Hepatocyte (in vitro differentiated cells): ENCODE results near the gene PILRB. TPM values are rescaled to one million over a fixed set of nuclear protein-coding genes. Genes with fewer than 3 reads are reported as not detected.

ENCODE experiments used
- DNase-seq: peaks from one replicate; pipeline ENCODE4 v3.0.0-alpha.2; 2016; ENCODE audit warnings: low spot score
- H2AFZ ChIP-seq: fragments of 200-600 bp; sonication (generic); 2 replicates; pipeline ENCODE4 v1.6.0; 2016; ENCODE audit warnings: antibody characterized with exemption, mild to moderate bottlenecking
- H3K27ac ChIP-seq: fragments of 200-600 bp; sonication (generic); 2 replicates; pipeline ENCODE4 v1.5.1; 2016; ENCODE audit warnings: mild to moderate bottlenecking
- H3K27me3 ChIP-seq: fragments of 200-600 bp; sonication (generic); 2 replicates; pipeline ENCODE4 v1.6.1; 2016
- H3K36me3 ChIP-seq: fragments of 200-600 bp; sonication (generic); replicated peaks from 2 replicates; pipeline ENCODE4 v1.5.1; 2016; ENCODE audit warnings: low read depth; ENCODE audit not compliant: insufficient read depth
- H3K4me1 ChIP-seq: fragments of 200-600 bp; sonication (generic); 2 replicates; pipeline ENCODE4 v1.5.1; 2016; ENCODE audit warnings: mild to moderate bottlenecking, moderate library complexity; ENCODE audit not compliant: insufficient read depth
- H3K4me2 ChIP-seq: fragments of 200-600 bp; sonication (generic); 2 replicates; pipeline ENCODE4 v1.6.0; 2016
- H3K4me3 ChIP-seq: fragments of 200-600 bp; sonication (generic); 2 replicates; pipeline ENCODE4 v1.5.1; 2016; ENCODE audit warnings: mild to moderate bottlenecking
- H3K79me2 ChIP-seq: fragments of 200-600 bp; sonication (generic); 2 replicates; pipeline ENCODE4 v1.6.0; 2017; ENCODE audit warnings: mild to moderate bottlenecking
- H3K9me2 ChIP-seq: fragments of 200-600 bp; sonication (generic); replicated peaks from 2 replicates; pipeline ENCODE4 v1.6.0; 2017; ENCODE audit warnings: mild to moderate bottlenecking; ENCODE audit not compliant: insufficient read depth
- H3K9me3 ChIP-seq: fragments of 200-600 bp; sonication (generic); 2 replicates; pipeline ENCODE4 v1.5.1; 2016; ENCODE audit warnings: low read depth, mild to moderate bottlenecking
- H4K20me1 ChIP-seq: fragments of 200-600 bp; sonication (generic); 2 replicates; pipeline ENCODE4 v1.6.0; 2016; ENCODE audit warnings: mild to moderate bottlenecking; ENCODE audit not compliant: insufficient read depth, poor library complexity, severe bottlenecking
- CTCF ChIP-seq: fragments of 200-600 bp; sonication (generic); IDR thresholded peaks from 2 replicates; pipeline ENCODE4 v1.5.1; 2016; ENCODE audit warnings: antibody characterized with exemption, mild to moderate bottlenecking; ENCODE audit not compliant: poor library complexity
- EZH2 ChIP-seq: fragments of 200-600 bp; sonication (generic); IDR thresholded peaks from 2 replicates; pipeline ENCODE4 v1.6.1; 2016; ENCODE audit warnings: antibody characterized with exemption, mild to moderate bottlenecking, borderline replicate concordance
- EZH2phosphoT487 ChIP-seq: fragments of 200-600 bp; sonication (generic); IDR thresholded peaks from one replicate; pipeline ENCODE4 v1.6.1; 2018; ENCODE audit warnings: antibody characterized with exemption, mild to moderate bottlenecking, low read depth, moderate library complexity; ENCODE audit not compliant: unreplicated experiment, severe bottlenecking
- WGBS: methylation state at CpG from one replicate; pipeline ENCODE4 v1.1.6; 2016; ENCODE audit warnings: low lambda C conversion rate; ENCODE audit errors: missing lambda C conversion rate; 5-methylcytosine and 5-hydroxymethylcytosine counted together
- polyA plus RNA-seq: library from polyadenylated mRNA; unstranded; fragments of >200 nt; fragmentation: Nextera tagmentation; extraction: Ambion mirVana; gene quantifications from 2 replicates; pipeline ENCODE4 v1.2.1, GENCODE V29; 2016
- total RNA-seq: library from RNA; depleted of rRNA; stranded (reverse); fragments of >200 nt; gene quantifications from 2 replicates; pipeline ENCODE4 v1.2.3, GENCODE V29; 2014

Gene PILRB
- total and polyA plus RNA-seq, 2 experiments from 2014 or later, result 33.2 to 37.4 TPM

DNA sequence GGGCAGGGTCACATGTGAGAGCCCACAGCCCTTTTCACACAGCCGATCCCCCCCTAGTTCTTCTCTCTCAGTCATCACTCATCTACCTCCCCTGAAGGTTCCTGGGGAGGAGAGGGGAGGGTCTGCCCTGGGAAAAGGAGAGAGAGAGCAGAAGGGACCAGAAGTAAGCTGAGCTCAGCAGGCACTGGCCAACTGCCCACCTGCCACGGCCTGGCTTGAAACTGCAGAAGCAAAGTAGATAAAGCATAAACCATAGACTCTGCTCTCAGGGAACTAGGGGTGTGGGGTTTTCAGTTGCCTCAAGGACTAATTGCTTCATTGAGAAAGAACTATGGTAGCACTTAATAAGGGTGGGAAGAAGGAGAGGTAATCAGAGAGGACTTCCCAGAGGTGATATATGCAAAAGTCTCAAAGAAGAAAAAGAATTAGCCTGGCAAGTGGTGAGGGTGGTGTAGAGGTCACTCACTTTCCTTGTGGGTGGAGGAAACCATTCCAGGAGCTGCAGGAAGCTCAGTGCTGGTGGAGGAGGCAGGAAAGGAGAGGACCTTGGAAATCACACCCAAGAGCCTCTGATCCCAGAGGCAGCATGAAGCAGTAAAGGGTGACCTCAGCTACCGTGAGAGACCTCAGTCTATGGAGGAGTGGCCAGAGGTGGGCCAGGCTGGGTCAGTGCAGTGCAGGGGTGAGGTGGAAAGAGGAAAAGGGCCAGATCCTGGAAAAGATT, 32.5 kb downstream of the PILRB start:
- no peaks in the 10 kb centered on the region for H3K79me2 ChIP-seq
- no peaks in the 10 kb centered on the region for H3K9me2 ChIP-seq
- no peaks in the 10 kb centered on the region for H3K36me3 ChIP-seq
- WGBS, result 73% methylated on average over 3 of the region's 3 CpGs
- H3K27me3 ChIP-seq, result peaks cover 6% of the 10 kb centered on the region
- H3K4me2 ChIP-seq, result no peak overlapping the region
- no peak overlapping the region for H3K4me3 ChIP-seq
- no peaks in the 10 kb centered on the region for H4K20me1 ChIP-seq
- H3K27ac ChIP-seq, result no peak overlapping the region
- no peak for TF ChIP-seq CTCF
- no peak for TF ChIP-seq EZH2phosphoT487
- no peak for TF ChIP-seq EZH2
- no peak overlapping the region for H2AFZ ChIP-seq
- no peaks in the 10 kb centered on the region for H3K4me1 ChIP-seq
- no peaks in the 10 kb centered on the region for H3K9me3 ChIP-seq
- DNase-seq, result no peak

DNA sequence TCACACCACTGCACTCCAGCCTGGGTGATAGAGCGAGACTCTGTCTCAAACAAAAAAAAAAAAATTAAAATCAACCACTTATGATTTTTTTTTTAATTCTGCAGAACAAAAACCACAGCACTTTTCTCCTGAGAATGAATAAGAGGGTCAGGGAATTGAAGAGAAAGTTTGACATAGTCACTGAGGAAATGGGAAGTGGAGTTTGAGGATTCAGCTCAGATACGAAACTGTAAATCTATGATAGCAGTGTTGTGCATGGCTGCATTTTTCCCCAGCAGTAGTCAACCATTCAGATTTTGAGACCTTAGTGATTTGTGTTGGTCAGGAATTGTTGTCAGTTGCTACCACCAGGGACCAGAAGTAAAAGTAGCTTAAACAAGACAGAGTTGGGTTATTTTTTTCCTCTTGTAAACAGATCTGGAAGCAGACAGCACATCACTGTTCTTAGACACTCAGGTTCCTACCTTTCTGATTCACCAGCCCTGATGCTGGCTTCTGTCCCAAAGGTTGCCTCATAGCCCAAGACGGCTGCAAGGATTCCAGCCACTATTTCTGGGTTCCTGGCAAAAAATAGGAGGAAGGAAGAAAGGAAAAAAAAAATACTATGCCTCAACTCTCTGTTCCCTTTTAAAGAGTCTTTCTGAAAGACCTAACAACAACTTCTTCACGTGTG, 35.5 kb downstream of the PILRB start:
- H3K4me1 ChIP-seq, result no peaks in the 10 kb centered on the region
- no peak overlapping the region for H3K27ac ChIP-seq
- DNase-seq, result no peak
- H3K4me2 ChIP-seq, result no peak overlapping the region
- no peaks in the 10 kb centered on the region for H3K36me3 ChIP-seq
- no peak for TF ChIP-seq EZH2phosphoT487
- no peak for TF ChIP-seq EZH2
- TF ChIP-seq CTCF, result no peak
- H3K79me2 ChIP-seq, result no peaks in the 10 kb centered on the region
- H3K4me3 ChIP-seq, result no peak overlapping the region
- no peak overlapping the region for H2AFZ ChIP-seq
- H3K9me3 ChIP-seq, result no peaks in the 10 kb centered on the region
- WGBS, result 72% methylated on average over 4 of the region's 4 CpGs
- H4K20me1 ChIP-seq, result no peaks in the 10 kb centered on the region
- H3K27me3 ChIP-seq, result peaks cover 6% of the 10 kb centered on the region
- no peaks in the 10 kb centered on the region for H3K9me2 ChIP-seq

- peaks cover 6% of the 10 kb centered on the region for H3K27me3 ChIP-seq
- no peaks in the 10 kb centered on the region for H3K79me2 ChIP-seq
- DNase-seq, result no peak
- 76% methylated on average over 2 of the region's 2 CpGs for WGBS
- H3K4me3 ChIP-seq, result no peak overlapping the region
- H3K27ac ChIP-seq, result no peak overlapping the region
- H3K4me1 ChIP-seq, result no peaks in the 10 kb centered on the region
- H3K9me2 ChIP-seq, result no peaks in the 10 kb centered on the region
- H3K9me3 ChIP-seq, result no peaks in the 10 kb centered on the region
- no peak overlapping the region for H3K4me2 ChIP-seq
- no peaks in the 10 kb centered on the region for H4K20me1 ChIP-seq
- no peak overlapping the region for H2AFZ ChIP-seq
- no peak for TF ChIP-seq EZH2phosphoT487
- TF ChIP-seq CTCF, result no peak
- TF ChIP-seq EZH2, result no peak
- H3K36me3 ChIP-seq, result no peaks in the 10 kb centered on the region
Measured at GRCh38 chr7:100394077-100394476, 36.2 kb downstream of the PILRB start.
